DMS114 treated with DMSO at 0.1 percent for 48 hours (cell line): ENCODE results near the gene C9orf40.

Experiments used
- DNase-seq: peaks from one replicate; lab custom pipeline; 2025; ENCODE audit not compliant: unreplicated experiment; lab: John Stamatoyannopoulos, UW

C9orf40 gene

GRCh38 chr9:74942801-74943200, 9.9 kb downstream of the C9orf40 start:
- DNase-seq = no peak

- no peak for DNase-seq
Measured at GRCh38 chr9:74940600-74940999, 12.1 kb downstream of the C9orf40 start.

- no peak for DNase-seq
Measured at GRCh38 chr9:74935008-74935407, 17.7 kb downstream of the C9orf40 start.

- DNase-seq = no peak
Measured at GRCh38 chr9:74921737-74922136, 31.0 kb downstream of the C9orf40 start.

- DNase-seq = no peak
Measured at GRCh38 chr9:74920944-74921626, 31.6 kb downstream of the C9orf40 start.

- no peak for DNase-seq
Measured at GRCh38 chr9:74910036-74910435, 42.7 kb downstream of the C9orf40 start.

- no peak for DNase-seq
Measured at GRCh38 chr9:74908665-74909064, 44.0 kb downstream of the C9orf40 start.

- no peak for DNase-seq
Measured at GRCh38 chr9:74907085-74907484, 45.6 kb downstream of the C9orf40 start.

GRCh38 chr9:74901001-74901400, 51.7 kb downstream of the C9orf40 start:
- DNase-seq = no peak
